Thyroid gland (tissue), 4 donors: ENCODE measurements around the gene TLE6.

Source experiments
- POLR2A ChIP-seq, 2 donors: fragments of 450-650 bp; IDR thresholded peaks; one replicate each; pipeline ENCODE4 v1.6.1; 2017; ENCODE audit warnings: antibody characterized with exemption in 2 of 2, mild to moderate bottlenecking in 2 of 2, moderate library complexity in 1 of 2
- TF ChIP-seq, protein P1 (sequence below), 6 experiments: fragments of 200-600 bp in 3 of 6; fragments of 450-650 bp in 3 of 6; sonication (generic) in 3 of 6; IDR thresholded peaks; one replicate each; pipeline ENCODE4 v1.5.1; 2016 to 2019; ENCODE audit warnings: antibody characterized with exemption in 6 of 6, mild to moderate bottlenecking in 2 of 6, inconsistent platforms in 1 of 6, moderate library complexity in 1 of 6

DNA sequence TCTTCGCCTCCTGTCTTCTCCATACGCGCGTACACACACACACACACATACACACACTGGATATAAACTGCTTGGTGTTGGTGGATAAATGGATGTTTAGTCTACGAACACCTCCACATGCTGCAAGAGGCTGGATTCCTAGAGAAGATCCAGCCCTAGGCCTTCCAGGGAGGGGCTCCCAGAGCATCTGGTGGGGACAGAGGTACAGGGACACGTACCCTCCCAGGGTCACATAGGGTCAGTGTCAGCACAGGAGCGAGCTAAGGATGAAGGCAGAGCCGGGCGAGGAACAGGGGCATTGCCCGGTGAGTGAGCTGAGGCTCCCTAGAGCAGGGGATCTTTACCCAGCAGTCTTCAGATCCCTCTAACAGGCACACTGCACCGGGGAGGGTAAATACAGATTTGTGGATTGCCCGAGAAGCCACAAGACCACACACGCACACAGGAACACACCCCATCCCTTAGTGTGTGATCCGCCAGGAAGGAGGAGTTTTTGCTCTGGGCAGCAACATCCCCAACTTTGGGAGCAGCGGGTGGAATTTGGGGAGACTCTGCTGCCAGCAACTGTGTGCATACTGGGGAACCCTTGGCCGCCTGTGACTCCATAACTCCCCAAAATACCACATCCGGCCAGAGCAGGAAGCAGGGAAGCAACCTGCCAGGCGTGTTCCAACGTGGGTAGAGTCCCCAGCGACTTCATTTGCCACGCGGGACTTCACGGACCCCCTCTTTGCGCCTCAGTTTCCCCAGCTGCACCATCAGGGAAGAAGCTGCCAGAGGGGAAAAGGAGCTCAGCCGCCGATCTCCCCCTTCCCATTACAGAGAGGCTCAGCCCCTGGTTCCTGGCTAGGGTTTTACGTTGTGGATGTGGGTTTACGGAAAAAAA, 57.5 kb downstream of the TLE6 start:
- TF ChIP-seq, protein P1, sequence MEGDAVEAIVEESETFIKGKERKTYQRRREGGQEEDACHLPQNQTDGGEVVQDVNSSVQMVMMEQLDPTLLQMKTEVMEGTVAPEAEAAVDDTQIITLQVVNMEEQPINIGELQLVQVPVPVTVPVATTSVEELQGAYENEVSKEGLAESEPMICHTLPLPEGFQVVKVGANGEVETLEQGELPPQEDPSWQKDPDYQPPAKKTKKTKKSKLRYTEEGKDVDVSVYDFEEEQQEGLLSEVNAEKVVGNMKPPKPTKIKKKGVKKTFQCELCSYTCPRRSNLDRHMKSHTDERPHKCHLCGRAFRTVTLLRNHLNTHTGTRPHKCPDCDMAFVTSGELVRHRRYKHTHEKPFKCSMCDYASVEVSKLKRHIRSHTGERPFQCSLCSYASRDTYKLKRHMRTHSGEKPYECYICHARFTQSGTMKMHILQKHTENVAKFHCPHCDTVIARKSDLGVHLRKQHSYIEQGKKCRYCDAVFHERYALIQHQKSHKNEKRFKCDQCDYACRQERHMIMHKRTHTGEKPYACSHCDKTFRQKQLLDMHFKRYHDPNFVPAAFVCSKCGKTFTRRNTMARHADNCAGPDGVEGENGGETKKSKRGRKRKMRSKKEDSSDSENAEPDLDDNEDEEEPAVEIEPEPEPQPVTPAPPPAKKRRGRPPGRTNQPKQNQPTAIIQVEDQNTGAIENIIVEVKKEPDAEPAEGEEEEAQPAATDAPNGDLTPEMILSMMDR (IDR thresholded peaks at IDR 0.05), result no peak
- no peak for TF ChIP-seq POLR2A (IDR thresholded peaks at IDR 0.05)
